ENCODE data around the gene CEACAM19. TPM values are rescaled to one million over a fixed set of nuclear protein-coding genes. Genes with fewer than 3 reads are reported as not detected.
A peak's percentile ranks its signal among the peaks of the same experiment; 100 is the strongest.
"Not testable (repeated sequence)": the region's sequence is repeated elsewhere in the genome, so short reads cannot be mapped to it uniquely, and the experiment has no call there.

The CEACAM19 gene
- total RNA-seq, 1 donor from 2014 or later: 0.09 TPM

DNA sequence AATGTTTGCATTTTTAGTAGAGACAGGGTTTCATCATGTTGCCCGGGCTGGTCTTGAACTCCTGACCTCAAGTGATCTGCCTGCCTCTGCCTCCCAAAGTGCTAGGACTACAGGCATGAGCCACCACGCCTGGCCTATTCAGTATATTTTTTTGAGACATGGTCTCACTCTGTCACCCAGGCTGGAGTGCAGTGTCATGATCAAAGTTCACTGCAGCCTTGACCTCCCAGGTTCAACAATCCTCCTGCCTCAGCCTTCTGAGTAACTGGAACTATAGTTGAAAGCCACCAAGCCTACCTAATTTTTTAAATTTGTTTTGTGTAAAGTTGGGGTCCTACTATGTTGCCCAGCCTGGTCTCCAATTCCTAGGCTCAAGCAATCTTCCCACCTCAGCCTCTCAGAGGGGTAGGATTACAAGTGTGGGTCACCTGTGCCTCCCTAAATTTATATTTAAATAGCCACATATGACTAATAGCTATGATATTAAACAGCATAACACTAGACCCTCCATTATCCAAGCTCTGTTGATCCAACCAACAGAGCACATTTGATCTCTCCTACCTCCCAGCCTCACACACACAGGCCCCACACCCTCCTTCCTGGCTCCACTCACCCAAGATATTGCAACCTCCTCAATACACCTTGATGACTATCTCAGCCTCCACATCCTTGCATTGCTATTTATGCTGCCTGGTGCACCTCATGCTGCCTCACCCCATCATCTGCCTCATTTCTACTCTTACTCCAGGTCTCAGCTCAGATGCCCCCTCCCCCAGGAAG, 2.1 kb upstream of the CEACAM19 start:
- H3K27ac Mint-ChIP-seq: no peak overlapping the region

DNA sequence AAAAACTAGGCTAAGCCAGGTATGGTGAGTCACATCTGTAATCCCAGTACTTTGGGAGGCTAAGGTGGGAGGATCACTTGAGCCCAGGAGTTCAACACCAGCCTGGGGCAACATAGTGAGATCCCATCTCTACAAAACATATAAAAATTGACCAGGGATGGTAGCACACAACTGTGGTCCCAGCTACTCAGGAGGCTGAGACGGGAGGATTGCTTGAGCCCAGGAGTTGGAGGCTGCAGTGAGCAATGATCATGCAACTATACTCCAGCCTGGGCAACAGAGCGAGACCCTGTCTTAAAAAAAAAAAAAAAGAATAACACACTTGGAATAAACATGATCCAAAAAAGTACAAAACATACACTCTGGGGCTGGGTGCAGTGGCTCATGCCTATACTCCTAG, 1.3 kb upstream of the CEACAM19 start:
- not testable (repeated sequence) for H3K27me3 Mint-ChIP-seq (ENCODE audit: insufficient read depth, low read depth); H3K36me3 ChIP-seq; H3K9me3 Mint-ChIP-seq; H3K4me3 Mint-ChIP-seq; H3K4me1 ChIP-seq; H3K27ac Mint-ChIP-seq; H3K27me3 ChIP-seq; H3K36me3 Mint-ChIP-seq; H3K27ac ChIP-seq; H4K20me1 ChIP-seq (ENCODE audit: low read depth); DNase-seq (ENCODE audit: low spot score); H3K9ac ChIP-seq; H3K4me1 Mint-ChIP-seq; H3K9me3 ChIP-seq (ENCODE audit: low read depth); H2AFZ ChIP-seq (replicated peaks); H3K4me3 ChIP-seq; H3F3A ChIP-seq (ENCODE audit: low read depth); H3K4me2 ChIP-seq; H3K79me2 ChIP-seq (ENCODE audit: low read depth)

More for the DNA sequence above, 2.1 kb upstream of the CEACAM19 start:
- Histone ChIP-seq H3K27ac (no peak overlapping the region), H2AFZ (replicated peaks) (no peak overlapping the region), H3F3A (ENCODE audit: low read depth) (peaks cover 7% of the 10 kb centered on the region), H3K79me2 (ENCODE audit: low read depth) (no peaks in the 10 kb centered on the region), H3K36me3 (no peaks in the 10 kb centered on the region), H3K4me3 (no peak overlapping the region), H3K9me3 (ENCODE audit: low read depth) (no peaks in the 10 kb centered on the region), H3K27me3 (no peaks in the 10 kb centered on the region), H3K9ac (no peak overlapping the region), H3K4me2 (no peak overlapping the region), H4K20me1 (ENCODE audit: low read depth) (no peaks in the 10 kb centered on the region), H3K4me1 (no peaks in the 10 kb centered on the region)
- Mint-ChIP-seq H3K4me3 (peak overlapping the region; percentile 40), H3K36me3 (no peaks in the 10 kb centered on the region), H3K27me3 (ENCODE audit: insufficient read depth, low read depth) (no peaks in the 10 kb centered on the region), H3K4me1 (no peaks in the 10 kb centered on the region), H3K9me3 (no peaks in the 10 kb centered on the region)
- no peak for TF ChIP-seq EZH2phosphoT487 (IDR thresholded peaks at IDR 0.05)
- TF ChIP-seq, protein P1, sequence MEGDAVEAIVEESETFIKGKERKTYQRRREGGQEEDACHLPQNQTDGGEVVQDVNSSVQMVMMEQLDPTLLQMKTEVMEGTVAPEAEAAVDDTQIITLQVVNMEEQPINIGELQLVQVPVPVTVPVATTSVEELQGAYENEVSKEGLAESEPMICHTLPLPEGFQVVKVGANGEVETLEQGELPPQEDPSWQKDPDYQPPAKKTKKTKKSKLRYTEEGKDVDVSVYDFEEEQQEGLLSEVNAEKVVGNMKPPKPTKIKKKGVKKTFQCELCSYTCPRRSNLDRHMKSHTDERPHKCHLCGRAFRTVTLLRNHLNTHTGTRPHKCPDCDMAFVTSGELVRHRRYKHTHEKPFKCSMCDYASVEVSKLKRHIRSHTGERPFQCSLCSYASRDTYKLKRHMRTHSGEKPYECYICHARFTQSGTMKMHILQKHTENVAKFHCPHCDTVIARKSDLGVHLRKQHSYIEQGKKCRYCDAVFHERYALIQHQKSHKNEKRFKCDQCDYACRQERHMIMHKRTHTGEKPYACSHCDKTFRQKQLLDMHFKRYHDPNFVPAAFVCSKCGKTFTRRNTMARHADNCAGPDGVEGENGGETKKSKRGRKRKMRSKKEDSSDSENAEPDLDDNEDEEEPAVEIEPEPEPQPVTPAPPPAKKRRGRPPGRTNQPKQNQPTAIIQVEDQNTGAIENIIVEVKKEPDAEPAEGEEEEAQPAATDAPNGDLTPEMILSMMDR (IDR thresholded peaks at IDR 0.05): no peak
- TF ChIP-seq EZH2 (IDR thresholded peaks at IDR 0.05): no peak
- no peak for DNase-seq (ENCODE audit: low spot score)

DNA sequence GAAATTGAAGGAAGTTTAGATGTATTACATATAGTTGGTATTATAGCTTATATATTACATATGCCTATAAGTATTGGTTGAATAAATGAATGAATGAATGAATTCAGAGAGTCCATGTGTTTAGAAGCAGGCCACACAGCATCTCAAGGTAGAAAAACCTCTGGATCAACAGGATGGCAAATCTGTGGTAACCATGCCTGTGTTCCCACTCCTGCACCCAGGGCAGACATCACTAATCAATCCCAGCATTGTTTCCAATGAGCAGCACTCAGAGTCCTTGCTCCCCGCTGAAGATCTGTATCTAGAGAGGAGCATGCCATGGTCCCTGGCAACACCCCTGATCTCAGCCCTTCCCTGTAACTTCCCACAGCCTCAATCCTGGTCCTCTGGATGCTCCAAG, 944 bp downstream of the CEACAM19 start:
- peaks cover 4% of the 10 kb centered on the region for H3K4me1 Mint-ChIP-seq
- H3F3A ChIP-seq (ENCODE audit: low read depth): peaks cover 2% of the 10 kb centered on the region
- H2AFZ ChIP-seq (replicated peaks): no peak overlapping the region
- no peaks in the 10 kb centered on the region for H4K20me1 ChIP-seq (ENCODE audit: low read depth)
- H3K36me3 ChIP-seq: no peaks in the 10 kb centered on the region
- H3K36me3 Mint-ChIP-seq: no peaks in the 10 kb centered on the region
- H3K27ac Mint-ChIP-seq: peak overlapping the region; percentile 53
- H3K4me2 ChIP-seq: no peak overlapping the region
- no peak overlapping the region for H3K4me3 ChIP-seq
- H3K27me3 ChIP-seq: no peaks in the 10 kb centered on the region
- TF ChIP-seq, protein P1 (IDR thresholded peaks at IDR 0.05): no peak
- TF ChIP-seq EZH2phosphoT487 (IDR thresholded peaks at IDR 0.05) (no peak), EZH2 (IDR thresholded peaks at IDR 0.05) (no peak)
- H3K4me1 ChIP-seq: no peaks in the 10 kb centered on the region
- no peaks in the 10 kb centered on the region for H3K79me2 ChIP-seq (ENCODE audit: low read depth)
- H3K9me3 ChIP-seq (ENCODE audit: low read depth): no peaks in the 10 kb centered on the region
- no peak overlapping the region for H3K27ac ChIP-seq
- peaks cover 2% of the 10 kb centered on the region for H3K27me3 Mint-ChIP-seq (ENCODE audit: insufficient read depth, low read depth)
- H3K9ac ChIP-seq: no peak overlapping the region
- no peak for DNase-seq (ENCODE audit: low spot score)
- H3K4me3 Mint-ChIP-seq: peak overlapping the region; percentile 41
- H3K9me3 Mint-ChIP-seq: no peaks in the 10 kb centered on the region

DNA sequence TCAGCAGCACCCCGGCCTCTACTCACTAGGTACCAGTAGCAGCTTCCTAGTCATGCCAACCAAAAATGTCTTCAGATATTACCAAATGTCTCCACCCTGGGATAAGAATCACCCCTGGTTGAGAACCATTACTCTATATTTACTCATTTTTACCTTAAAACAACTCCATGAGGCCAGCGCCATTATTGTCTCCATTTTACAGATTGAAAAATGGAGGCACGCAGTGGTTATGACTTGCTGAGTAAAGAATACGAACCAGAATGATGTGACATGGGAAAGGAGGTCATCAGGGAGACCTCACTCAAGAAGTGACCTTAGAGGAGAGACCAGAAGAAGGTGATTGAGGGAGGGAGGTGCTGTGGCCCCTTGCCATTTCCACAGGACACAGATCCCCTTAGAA, 2.2 kb downstream of the CEACAM19 start:
- H3K4me3 Mint-ChIP-seq: no peak overlapping the region
- H3K27me3 ChIP-seq: no peaks in the 10 kb centered on the region
- H3K79me2 ChIP-seq (ENCODE audit: low read depth): no peaks in the 10 kb centered on the region
- no peak overlapping the region for H3K4me2 ChIP-seq
- no peak overlapping the region for H2AFZ ChIP-seq (replicated peaks)
- H3K27ac Mint-ChIP-seq: no peak overlapping the region
- H3F3A ChIP-seq (ENCODE audit: low read depth): no peaks in the 10 kb centered on the region
- no peaks in the 10 kb centered on the region for H3K36me3 ChIP-seq
- H3K4me3 ChIP-seq: no peak overlapping the region
- H3K36me3 Mint-ChIP-seq: no peaks in the 10 kb centered on the region
- no peak overlapping the region for H3K9ac ChIP-seq
- no peaks in the 10 kb centered on the region for H3K9me3 Mint-ChIP-seq
- peaks cover 9% of the 10 kb centered on the region for H3K27me3 Mint-ChIP-seq (ENCODE audit: insufficient read depth, low read depth)
- H4K20me1 ChIP-seq (ENCODE audit: low read depth): no peaks in the 10 kb centered on the region
- no peaks in the 10 kb centered on the region for H3K4me1 ChIP-seq
- DNase-seq (ENCODE audit: low spot score): no peak
- TF ChIP-seq, protein P1 (IDR thresholded peaks at IDR 0.05): no peak
- TF ChIP-seq EZH2phosphoT487 (IDR thresholded peaks at IDR 0.05): no peak
- TF ChIP-seq EZH2 (IDR thresholded peaks at IDR 0.05): no peak
- H3K27ac ChIP-seq: no peak overlapping the region
- H3K4me1 Mint-ChIP-seq: peaks cover 8% of the 10 kb centered on the region
- H3K9me3 ChIP-seq (ENCODE audit: low read depth): no peaks in the 10 kb centered on the region
